Fibroblast of lung (primary cell): ENCODE measurements around the gene SEMA7A.

Experiments
- CTCF ChIP-seq, 2 donors: IDR thresholded peaks in 1 of 2; conservative IDR thresholded peaks in 1 of 2; 1 replicate in 1 of 2; 2 replicates in 1 of 2; pipeline ENCODE4 v1.5.1; 2011 to 2012; ENCODE audit warnings: low read length in 2 of 2, control low read depth in 1 of 2, inconsistent platforms in 1 of 2, low read depth in 1 of 2, mild to moderate bottlenecking in 1 of 2
- EZH2 ChIP-seq: IDR thresholded peaks from 2 replicates; pipeline ENCODE4 v1.5.1; 2012; ENCODE audit warnings: low read length, control low read depth, mild to moderate bottlenecking; ENCODE audit errors: missing control alignments

- TF ChIP-seq CTCF (conservative IDR thresholded peaks at IDR 0.05 in 1 of 2, IDR thresholded peaks at IDR 0.05 in 1 of 2; ENCODE audit: low read depth in 1 of 2, low read length in 2 of 2), result no peak
- no peak for TF ChIP-seq EZH2
Measured at GRCh38 chr15:74460298-74460697, 26.5 kb upstream of the SEMA7A start.
